Loucy (cell line): ENCODE measurements around the gene ADI1.

ENCODE experiments used
- H2AFZ ChIP-seq: fragments of 200-600 bp; sonication (generic); 2 replicates; pipeline ENCODE4 v1.6.0; 2016; ENCODE audit warnings: antibody characterized with exemption, mild to moderate bottlenecking, low read length, moderate library complexity
- H3F3A ChIP-seq: fragments of 200-600 bp; 2 replicates; pipeline ENCODE4 v1.6.0; 2016; ENCODE audit warnings: antibody characterized with exemption, low read depth, mild to moderate bottlenecking
- H3K27me3 ChIP-seq: fragments of 200-600 bp; sonication (generic); 2 replicates; pipeline ENCODE4 v1.6.1; 2014; ENCODE audit warnings: low read length, mild to moderate bottlenecking; ENCODE audit not compliant: insufficient read depth, poor library complexity, severe bottlenecking
- H3K36me3 ChIP-seq: fragments of 200-600 bp; sonication (generic); 2 replicates; pipeline ENCODE4 v1.6.1; 2016; ENCODE audit warnings: low read length; ENCODE audit not compliant: insufficient read depth
- H3K4me1 ChIP-seq: fragments of 200-600 bp; sonication (generic); 2 replicates; pipeline ENCODE4 v1.5.1; 2014; ENCODE audit warnings: low read length, mild to moderate bottlenecking; ENCODE audit not compliant: insufficient read depth, poor library complexity, severe bottlenecking
- H3K4me2 ChIP-seq: fragments of 200-600 bp; sonication (generic); 2 replicates; pipeline ENCODE4 v1.6.0; 2014; ENCODE audit warnings: antibody characterized with exemption, low read length, low read depth, mild to moderate bottlenecking; ENCODE audit not compliant: poor library complexity, severe bottlenecking
- H3K4me3 ChIP-seq: fragments of 200-600 bp; sonication (generic); 2 replicates; pipeline ENCODE4 v1.5.1; 2014; ENCODE audit warnings: low read length, mild to moderate bottlenecking, mixed read lengths; ENCODE audit not compliant: poor library complexity, severe bottlenecking
- H3K79me2 ChIP-seq: fragments of 200-600 bp; sonication (generic); 2 replicates; pipeline ENCODE4 v1.6.1; 2014; ENCODE audit warnings: low read length; ENCODE audit not compliant: insufficient read depth
- H3K9ac ChIP-seq: fragments of 200-600 bp; sonication (generic); 2 replicates; pipeline ENCODE4 v1.6.0; 2014; ENCODE audit warnings: mild to moderate bottlenecking, low read depth, low read length, moderate library complexity; ENCODE audit not compliant: poor library complexity, severe bottlenecking
- H3K9me2 ChIP-seq: fragments of 200-600 bp; sonication (generic); replicated peaks from 2 replicates; pipeline ENCODE4 v1.6.1; 2016; ENCODE audit warnings: low read depth, low read length, mixed read lengths
- H3K9me3 ChIP-seq: fragments of 200-600 bp; sonication (generic); 2 replicates; pipeline ENCODE4 v1.6.1; 2014; ENCODE audit warnings: mild to moderate bottlenecking, antibody characterized with exemption, low read length, low read depth; ENCODE audit not compliant: insufficient read depth
- H4K20me1 ChIP-seq: fragments of 200-600 bp; sonication (generic); 2 replicates; pipeline ENCODE4 v1.6.0; 2014; ENCODE audit warnings: antibody characterized with exemption, low read length, mild to moderate bottlenecking; ENCODE audit not compliant: insufficient read depth, poor library complexity, severe bottlenecking
- EZH2phosphoT487 ChIP-seq: fragments of 200-600 bp; IDR thresholded peaks from 2 replicates; pipeline ENCODE4 v1.6.1; 2018; ENCODE audit warnings: antibody characterized with exemption, mild to moderate bottlenecking, moderate library complexity, borderline replicate concordance
- TF ChIP-seq, protein P1 (sequence below): fragments of 200-600 bp; sonication (generic); conservative IDR thresholded peaks from 2 replicates; pipeline ENCODE4 v1.5.1; 2014; ENCODE audit warnings: mild to moderate bottlenecking, antibody characterized with exemption, low read length

ADI1 gene

DNA sequence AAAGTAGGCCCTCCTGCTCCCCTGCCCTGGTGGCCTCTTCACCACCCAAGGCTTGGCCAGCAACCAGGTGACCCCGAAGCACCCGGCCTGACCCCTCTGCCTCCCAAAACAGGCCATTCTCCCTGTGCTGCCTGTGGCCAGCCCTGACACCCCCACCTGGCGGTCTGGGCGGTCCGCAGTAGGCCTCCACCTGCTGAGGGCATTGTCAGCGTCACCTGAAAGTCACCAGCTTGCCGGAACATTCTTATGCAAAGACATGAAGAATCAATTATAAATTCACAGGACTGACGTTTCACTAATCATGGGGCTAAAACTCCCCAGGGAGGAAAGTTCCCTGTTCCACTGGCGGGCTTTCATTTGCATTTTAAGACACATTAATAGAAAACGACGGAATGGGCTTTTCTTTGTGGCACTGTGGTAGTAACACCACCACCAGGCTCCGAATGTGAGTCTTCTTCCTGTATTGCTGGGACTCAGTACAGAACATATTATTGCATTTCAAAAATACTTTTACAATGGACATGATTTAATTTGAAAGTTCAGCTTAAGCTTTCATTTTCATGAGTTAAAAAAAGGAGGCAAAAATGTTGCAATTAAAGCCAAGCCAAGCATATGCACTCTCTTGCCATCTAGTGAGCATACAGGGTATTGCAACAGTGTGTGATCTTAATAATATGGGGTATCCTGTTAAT is 57.4 kb downstream of the ADI1 start:
- TF ChIP-seq EZH2phosphoT487, result no peak
- TF ChIP-seq, protein P1, sequence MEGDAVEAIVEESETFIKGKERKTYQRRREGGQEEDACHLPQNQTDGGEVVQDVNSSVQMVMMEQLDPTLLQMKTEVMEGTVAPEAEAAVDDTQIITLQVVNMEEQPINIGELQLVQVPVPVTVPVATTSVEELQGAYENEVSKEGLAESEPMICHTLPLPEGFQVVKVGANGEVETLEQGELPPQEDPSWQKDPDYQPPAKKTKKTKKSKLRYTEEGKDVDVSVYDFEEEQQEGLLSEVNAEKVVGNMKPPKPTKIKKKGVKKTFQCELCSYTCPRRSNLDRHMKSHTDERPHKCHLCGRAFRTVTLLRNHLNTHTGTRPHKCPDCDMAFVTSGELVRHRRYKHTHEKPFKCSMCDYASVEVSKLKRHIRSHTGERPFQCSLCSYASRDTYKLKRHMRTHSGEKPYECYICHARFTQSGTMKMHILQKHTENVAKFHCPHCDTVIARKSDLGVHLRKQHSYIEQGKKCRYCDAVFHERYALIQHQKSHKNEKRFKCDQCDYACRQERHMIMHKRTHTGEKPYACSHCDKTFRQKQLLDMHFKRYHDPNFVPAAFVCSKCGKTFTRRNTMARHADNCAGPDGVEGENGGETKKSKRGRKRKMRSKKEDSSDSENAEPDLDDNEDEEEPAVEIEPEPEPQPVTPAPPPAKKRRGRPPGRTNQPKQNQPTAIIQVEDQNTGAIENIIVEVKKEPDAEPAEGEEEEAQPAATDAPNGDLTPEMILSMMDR, result peak; percentile 88
- Histone ChIP-seq H2AFZ (no peak overlapping the region), H3K36me3 (peaks cover 16% of the 10 kb centered on the region; the same call in 1 of the 2 replicates), H3K4me3 (no peak overlapping the region), H3K4me1 (no peaks in the 10 kb centered on the region), H3K9me2 (no peaks in the 10 kb centered on the region), H3K9ac (no peak overlapping the region), H3K79me2 (no peaks in the 10 kb centered on the region), H4K20me1 (no peaks in the 10 kb centered on the region), H3K4me2 (no peak overlapping the region), H3K27me3 (no peaks in the 10 kb centered on the region), H3K9me3 (no peaks in the 10 kb centered on the region), H3F3A (no peaks in the 10 kb centered on the region)

GRCh38 chr2:3460831-3461800 is 58.2 kb downstream of the ADI1 start:
- H3K9me2 ChIP-seq, result no peaks in the 10 kb centered on the region
- no peaks in the 10 kb centered on the region for H3K27me3 ChIP-seq
- no peaks in the 10 kb centered on the region for H3K4me1 ChIP-seq
- H4K20me1 ChIP-seq, result no peaks in the 10 kb centered on the region
- no peaks in the 10 kb centered on the region for H3K9me3 ChIP-seq
- H3F3A ChIP-seq, result no peaks in the 10 kb centered on the region
- H3K4me2 ChIP-seq, result no peak overlapping the region
- H3K79me2 ChIP-seq, result no peaks in the 10 kb centered on the region
- no peak overlapping the region for H2AFZ ChIP-seq
- TF ChIP-seq, protein P1, result no peak
- no peak for TF ChIP-seq EZH2phosphoT487
- no peak overlapping the region for H3K4me3 ChIP-seq
- H3K36me3 ChIP-seq, result peaks cover 23% of the 10 kb centered on the region; the same call in 1 of the 2 replicates
- H3K9ac ChIP-seq, result no peak overlapping the region

GRCh38 chr2:3460156-3460555 is 59.2 kb downstream of the ADI1 start:
- H4K20me1 ChIP-seq, result no peaks in the 10 kb centered on the region
- no peak overlapping the region for H3K9ac ChIP-seq
- H3K9me2 ChIP-seq, result no peaks in the 10 kb centered on the region
- H2AFZ ChIP-seq, result no peak overlapping the region
- no peak overlapping the region for H3K4me2 ChIP-seq
- no peaks in the 10 kb centered on the region for H3K79me2 ChIP-seq
- no peak overlapping the region for H3K4me3 ChIP-seq
- no peaks in the 10 kb centered on the region for H3K9me3 ChIP-seq
- H3K4me1 ChIP-seq, result no peaks in the 10 kb centered on the region
- TF ChIP-seq, protein P1, result no peak
- TF ChIP-seq EZH2phosphoT487, result no peak
- no peaks in the 10 kb centered on the region for H3F3A ChIP-seq
- H3K36me3 ChIP-seq, result peaks cover 20% of the 10 kb centered on the region; the same call in 1 of the 2 replicates
- H3K27me3 ChIP-seq, result no peaks in the 10 kb centered on the region
